OCI-LY3 (cell line): ENCODE data around the gene GPR171.

Source experiments
- EZH2phosphoT487 ChIP-seq: fragments of 200-600 bp; shearing (Covaris generic); IDR thresholded peaks from 2 replicates; pipeline ENCODE4 v1.6.1; 2018; ENCODE audit warnings: antibody characterized with exemption, mixed run types, low read depth
- TF ChIP-seq, protein P1 (sequence below): fragments of 200-600, 300-600 bp; sonication (generic); IDR thresholded peaks from 2 replicates; pipeline ENCODE4 v1.5.1; 2014; ENCODE audit warnings: antibody characterized with exemption, low read length, low read depth

- TF ChIP-seq, protein P1, sequence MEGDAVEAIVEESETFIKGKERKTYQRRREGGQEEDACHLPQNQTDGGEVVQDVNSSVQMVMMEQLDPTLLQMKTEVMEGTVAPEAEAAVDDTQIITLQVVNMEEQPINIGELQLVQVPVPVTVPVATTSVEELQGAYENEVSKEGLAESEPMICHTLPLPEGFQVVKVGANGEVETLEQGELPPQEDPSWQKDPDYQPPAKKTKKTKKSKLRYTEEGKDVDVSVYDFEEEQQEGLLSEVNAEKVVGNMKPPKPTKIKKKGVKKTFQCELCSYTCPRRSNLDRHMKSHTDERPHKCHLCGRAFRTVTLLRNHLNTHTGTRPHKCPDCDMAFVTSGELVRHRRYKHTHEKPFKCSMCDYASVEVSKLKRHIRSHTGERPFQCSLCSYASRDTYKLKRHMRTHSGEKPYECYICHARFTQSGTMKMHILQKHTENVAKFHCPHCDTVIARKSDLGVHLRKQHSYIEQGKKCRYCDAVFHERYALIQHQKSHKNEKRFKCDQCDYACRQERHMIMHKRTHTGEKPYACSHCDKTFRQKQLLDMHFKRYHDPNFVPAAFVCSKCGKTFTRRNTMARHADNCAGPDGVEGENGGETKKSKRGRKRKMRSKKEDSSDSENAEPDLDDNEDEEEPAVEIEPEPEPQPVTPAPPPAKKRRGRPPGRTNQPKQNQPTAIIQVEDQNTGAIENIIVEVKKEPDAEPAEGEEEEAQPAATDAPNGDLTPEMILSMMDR: no peak
- TF ChIP-seq EZH2phosphoT487: no peak
Observed at GRCh38 chr3:151196434-151196833, 6.6 kb downstream of the GPR171 start.
